NOMO-1 treated with dmso at 0.1 percent for 144 hours (cell line): ENCODE results near the gene UPP2.
A peak's percentile ranks its signal among the peaks of the same experiment; 100 is the strongest.

Experiments used
- DNase-seq: peaks from one replicate; lab custom pipeline; 2025; ENCODE audit not compliant: unreplicated experiment; lab: John Stamatoyannopoulos, UW

UPP2 gene

DNA sequence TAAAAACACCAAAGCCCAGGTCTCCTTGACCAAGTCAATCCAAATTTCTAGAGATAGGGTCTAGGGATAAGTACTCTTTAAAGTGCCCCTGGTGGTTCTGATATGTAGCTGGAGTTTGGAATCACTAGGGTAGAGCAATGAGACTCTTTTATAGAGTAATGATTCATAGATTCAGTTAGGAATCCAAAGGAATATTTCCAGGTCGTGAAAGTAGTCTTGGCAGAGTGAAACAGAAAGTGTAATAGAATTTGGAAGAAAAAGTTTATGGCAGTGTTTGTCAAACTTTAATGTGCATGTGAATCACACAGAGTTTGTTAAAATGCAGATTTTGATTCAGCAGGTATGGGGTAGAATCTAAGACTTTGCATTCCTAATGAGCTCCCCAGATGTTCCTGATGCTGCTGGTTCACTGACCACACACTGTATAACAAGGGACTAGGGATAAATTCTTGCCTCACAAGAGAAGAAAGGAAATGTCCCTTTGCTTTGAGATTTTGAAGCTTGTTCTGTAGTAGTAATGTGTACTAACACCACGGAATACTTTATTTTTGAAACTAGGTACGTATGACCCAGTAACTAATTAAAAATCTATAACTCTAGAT is 1.8 kb downstream of the UPP2 start:
- DNase-seq = no peak

- DNase-seq = no peak
These were observed 3.2 kb downstream of the UPP2 start for GRCh38 chr2:158104903-158105302.

GRCh38 chr2:158112992-158113391 is 11.3 kb downstream of the UPP2 start:
- DNase-seq = no peak

GRCh38 chr2:158113741-158114295 is 12.1 kb downstream of the UPP2 start:
- peak; percentile 95 for DNase-seq

GRCh38 chr2:158114516-158114915 is 12.8 kb downstream of the UPP2 start:
- DNase-seq = peak; percentile 26

DNA sequence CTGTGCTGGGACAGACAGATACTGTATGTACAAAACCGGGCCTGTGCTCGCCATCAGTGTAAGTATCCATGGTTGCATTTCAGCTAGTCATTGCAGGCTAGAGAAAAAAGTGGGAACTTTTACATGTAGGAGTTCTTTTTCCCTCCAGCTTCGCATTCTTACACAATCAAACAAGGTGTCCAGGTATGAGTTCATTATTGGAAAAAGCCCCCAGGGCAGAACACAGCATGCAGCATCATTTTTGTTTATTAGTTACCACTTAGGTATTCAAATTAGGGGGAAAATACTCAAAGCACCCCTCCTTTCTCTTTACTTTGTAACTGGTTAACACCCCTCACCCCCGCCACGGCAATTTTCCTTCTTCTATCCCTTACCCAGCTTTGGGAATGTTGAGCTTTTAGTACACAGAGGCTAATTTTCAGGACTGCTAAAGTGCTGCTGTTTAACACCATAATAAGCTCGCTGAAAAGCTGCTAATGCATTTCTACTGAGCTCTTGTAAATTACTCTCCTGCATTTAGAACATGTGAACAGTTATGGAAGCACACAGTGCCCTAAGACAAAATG is 13.6 kb downstream of the UPP2 start:
- DNase-seq = no peak

- no peak for DNase-seq
These were observed 15.3 kb downstream of the UPP2 start for GRCh38 chr2:158116936-158117335.

GRCh38 chr2:158120102-158120501 is 18.4 kb downstream of the UPP2 start:
- no peak for DNase-seq

GRCh38 chr2:158120664-158121641 is 19.3 kb downstream of the UPP2 start:
- peak; percentile 73 for DNase-seq

GRCh38 chr2:158124896-158125295 is 23.2 kb downstream of the UPP2 start:
- DNase-seq = no peak

DNA sequence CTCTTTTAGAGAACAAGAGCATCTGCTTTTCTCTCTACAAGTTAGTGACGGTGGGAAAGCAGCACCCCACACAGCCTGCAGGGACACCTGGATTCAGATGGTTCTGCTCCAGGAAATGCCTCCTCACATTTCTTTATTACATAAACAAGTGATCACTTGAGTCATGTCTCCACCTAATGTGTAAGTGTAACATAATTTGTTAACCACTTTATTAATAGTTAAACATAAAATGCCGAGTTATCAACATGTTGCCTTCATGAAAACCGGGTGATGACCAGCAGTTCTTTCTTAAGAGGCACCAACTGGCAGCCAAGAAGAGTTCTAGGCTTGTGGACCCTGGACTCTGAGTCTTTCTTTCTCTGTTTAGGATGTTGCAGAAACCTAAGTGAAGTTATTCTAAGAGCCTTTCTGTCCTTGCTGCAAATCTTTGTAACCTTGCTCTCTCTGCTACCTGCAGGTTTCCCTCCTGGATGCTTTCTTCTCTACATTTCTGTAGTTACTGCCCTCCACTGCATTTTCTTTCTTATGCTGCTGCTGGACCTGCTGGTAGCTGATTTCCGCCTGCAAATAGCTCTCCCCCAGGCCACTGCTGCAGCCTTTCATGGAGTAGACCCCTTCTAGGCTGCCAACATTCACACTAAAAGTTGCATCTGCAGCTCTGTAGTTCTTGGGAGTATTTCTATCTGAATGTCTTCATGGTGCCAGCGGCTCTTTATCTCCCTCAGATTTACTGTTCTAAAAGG is 24.3 kb downstream of the UPP2 start:
- no peak for DNase-seq

GRCh38 chr2:158127380-158127804 is 25.7 kb downstream of the UPP2 start:
- no peak for DNase-seq

GRCh38 chr2:158128168-158128973 is 26.7 kb downstream of the UPP2 start:
- DNase-seq = no peak

DNA sequence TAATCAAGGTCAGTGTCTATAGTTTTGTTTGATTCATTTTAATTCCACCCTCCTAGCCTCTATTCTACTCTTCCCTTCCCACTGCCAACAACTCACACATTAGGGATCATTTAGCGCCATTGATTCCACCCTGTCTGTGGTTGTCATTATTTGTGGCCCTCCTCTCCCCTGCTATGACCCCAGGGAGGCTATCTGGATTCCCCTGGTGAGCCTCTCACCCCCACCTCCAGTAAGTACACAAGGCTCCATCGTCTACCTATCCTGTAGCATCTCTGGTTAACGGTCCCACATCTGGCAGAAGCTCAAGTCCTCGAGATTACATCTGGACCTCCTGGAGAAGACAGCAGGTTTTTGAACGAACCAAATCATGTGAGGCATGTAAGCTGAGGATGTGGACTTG is 27.4 kb downstream of the UPP2 start:
- DNase-seq = no peak

GRCh38 chr2:158130832-158131473 is 29.3 kb downstream of the UPP2 start:
- no peak for DNase-seq

DNA sequence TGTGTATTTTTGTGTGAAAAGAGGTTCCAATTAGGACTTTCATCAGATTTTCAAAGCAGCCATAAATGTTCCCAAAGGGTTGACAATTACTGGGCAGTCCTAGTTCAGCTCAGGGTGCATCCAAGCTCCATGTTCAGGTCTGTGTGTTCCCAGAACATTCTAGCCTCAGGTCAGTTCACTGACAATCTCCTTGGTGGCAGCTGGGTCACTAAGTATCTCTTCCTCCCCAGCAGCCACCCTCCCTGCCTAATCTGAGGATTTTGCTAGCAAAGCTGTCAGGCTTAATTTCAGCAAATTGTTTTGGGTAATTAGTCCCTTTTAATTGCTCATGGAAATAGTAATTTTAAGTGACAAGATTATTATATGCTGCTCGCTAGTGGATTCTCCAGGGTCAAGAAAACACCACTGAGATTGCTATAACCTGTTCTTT is 29.8 kb downstream of the UPP2 start:
- no peak for DNase-seq

- DNase-seq = no peak
These were observed 30.4 kb downstream of the UPP2 start for GRCh38 chr2:158131919-158132566.

DNA sequence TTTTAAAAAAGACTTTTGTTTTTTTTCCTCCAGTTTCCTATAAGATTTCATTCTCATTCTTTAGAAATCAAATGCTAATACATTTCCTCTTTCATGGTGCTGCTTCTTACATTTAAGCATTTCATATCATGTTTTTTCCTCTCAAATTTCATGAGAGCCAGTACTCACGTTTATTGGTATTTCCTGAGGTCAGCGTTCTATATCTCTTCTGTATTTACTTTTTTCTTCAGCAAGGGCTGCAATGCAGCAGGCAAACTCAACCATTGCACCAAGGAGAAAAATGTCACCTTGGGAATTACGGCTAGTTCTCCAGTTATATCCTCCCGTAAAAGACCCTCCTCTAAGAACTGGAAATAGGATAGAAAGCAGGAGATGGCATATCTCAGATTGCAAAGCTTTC is 32.4 kb downstream of the UPP2 start:
- no peak for DNase-seq

DNA sequence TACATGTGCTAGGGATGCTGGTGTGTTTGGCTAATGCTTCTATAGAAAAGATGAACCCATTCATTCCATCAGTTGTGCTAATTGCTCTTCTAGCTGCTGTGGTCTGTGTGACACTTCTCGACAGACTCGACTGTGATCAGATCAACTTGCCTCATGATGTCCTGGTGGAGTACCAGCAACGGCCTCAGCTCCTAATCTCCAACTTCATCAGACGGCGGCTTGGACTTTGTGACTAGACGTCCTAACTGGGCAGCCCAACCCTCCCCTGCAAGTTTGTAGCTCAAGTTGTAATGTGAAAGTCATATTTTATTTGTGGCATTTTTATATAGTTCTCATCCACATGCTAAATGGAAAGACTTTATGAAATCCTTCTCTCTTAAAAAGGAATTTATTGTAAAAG is 33.0 kb downstream of the UPP2 start:
- DNase-seq = no peak
